H54 (cell line): ENCODE data around the gene TMEM222.

ENCODE experiments used
- DNase-seq: peaks from one replicate; pipeline ENCODE4 v3.0.0; 2011; ENCODE audit warnings: low spot score, mixed read lengths; ENCODE audit not compliant: insufficient read length
- FAIRE-seq: peaks from 3 replicates; lab custom pipeline; 2011; peaks lifted over from hg19 to GRCh38; lab: Jason Lieb, UNC
- POLR2A ChIP-seq: IDR thresholded peaks from 2 replicates; pipeline ENCODE4 v1.6.1; 2011; ENCODE audit warnings: low read depth, mild to moderate bottlenecking, low read length

The TMEM222 gene

DNA sequence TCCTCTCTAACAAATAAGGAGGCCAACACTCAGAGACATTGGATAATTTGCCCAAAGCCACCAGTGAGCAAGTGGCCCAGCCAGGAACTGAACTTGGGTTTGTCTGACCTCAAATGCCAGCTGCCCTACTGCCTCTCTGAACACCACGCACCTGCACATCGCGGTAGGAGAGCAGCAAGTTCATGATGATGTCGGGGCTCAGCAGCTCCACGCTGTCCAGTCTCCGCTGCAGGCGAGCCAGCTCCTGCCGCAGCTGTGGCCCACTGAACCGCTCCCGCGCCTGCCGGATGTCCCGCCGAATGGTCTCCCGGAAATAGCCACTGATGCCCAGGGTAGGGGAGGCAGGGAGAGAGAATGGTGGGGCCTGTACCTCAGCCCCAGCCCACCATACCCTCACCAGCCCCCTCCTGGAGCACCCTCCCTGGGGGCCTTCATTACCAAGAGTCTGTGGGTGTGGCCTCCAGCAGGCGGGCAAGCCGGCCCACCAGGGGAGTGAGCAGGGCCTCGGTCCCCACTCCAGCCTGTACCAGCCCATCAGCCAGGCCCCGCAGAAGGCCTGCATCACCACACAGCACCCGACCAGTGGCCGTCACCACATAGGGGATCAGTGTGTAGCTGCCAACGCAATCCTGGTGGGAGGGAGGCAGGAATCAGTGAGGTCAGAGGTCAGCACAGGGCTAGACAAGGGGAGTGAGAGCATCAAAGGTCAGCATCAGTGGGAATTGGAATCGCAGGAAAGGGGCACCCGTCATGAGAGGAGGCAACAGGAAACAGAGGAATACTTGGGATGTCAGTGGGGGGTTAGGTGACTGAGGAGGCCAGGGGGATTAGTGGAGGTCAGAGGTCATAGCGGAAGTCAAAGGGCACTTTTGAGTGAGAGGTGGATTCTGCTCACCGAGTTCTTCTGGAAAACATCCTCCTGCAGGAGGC, 42.1 kb downstream of the TMEM222 start:
- FAIRE-seq, result no peak
- no peak for DNase-seq
- no peak for TF ChIP-seq POLR2A

DNA sequence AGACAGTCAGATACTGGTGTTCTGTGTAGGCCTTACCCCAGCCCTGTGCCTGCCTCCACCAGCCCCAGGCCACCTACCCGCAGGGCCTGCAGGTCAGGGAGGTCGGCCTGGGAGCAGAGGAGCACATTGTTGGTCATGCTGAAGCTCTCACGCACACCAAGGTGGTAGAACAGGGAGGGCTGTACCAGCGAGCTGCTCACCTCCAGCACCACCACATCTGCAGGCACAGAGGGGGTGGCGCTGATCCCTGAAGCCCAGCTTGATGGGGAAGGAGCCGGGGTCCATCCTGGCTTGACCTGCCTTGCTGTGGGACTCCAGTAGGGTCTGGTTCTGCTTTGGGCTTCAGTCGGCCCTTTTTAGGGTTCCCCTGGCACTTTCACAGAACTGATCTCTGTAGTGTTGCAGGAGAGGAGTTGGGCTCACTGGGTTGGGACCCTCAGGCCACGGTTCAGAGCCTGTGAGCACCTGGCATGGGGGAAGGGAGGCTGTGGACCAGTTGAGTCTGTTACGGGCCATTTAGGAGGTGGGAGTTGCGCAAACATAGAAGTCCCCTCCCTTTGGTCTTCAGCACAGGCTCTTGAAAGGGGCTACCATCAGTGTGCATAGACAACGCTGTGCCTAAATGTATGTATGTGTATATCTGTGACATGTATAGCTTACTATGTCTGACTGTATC, 42.9 kb downstream of the TMEM222 start:
- FAIRE-seq (no peak), DNase-seq (no peak)
- TF ChIP-seq POLR2A, result no peak

GRCh38 chr1:27365372-27366112, 43.6 kb downstream of the TMEM222 start:
- DNase-seq, result peak; percentile 86

GRCh38 chr1:27366113-27366410, 44.1 kb downstream of the TMEM222 start:
- DNase-seq (peak; percentile 61), FAIRE-seq (no peak)
- TF ChIP-seq POLR2A, result peak; percentile 40; the same call in 1 of the 2 replicates

More at GRCh38 chr1:27365372-27366112, 43.6 kb downstream of the TMEM222 start:
- TF ChIP-seq POLR2A, result no peak
- FAIRE-seq, result peak; percentile 27

- peak; percentile 80 for DNase-seq
- FAIRE-seq, result no peak
- no peak; the same call in 1 of the 2 replicates for TF ChIP-seq POLR2A
Measured at GRCh38 chr1:27366411-27367159, 44.6 kb downstream of the TMEM222 start, which contains the start of gene MAP3K6. MAP3K6 (minus strand) TSS chr1:27366961; CDS start chr1:27366597, 364 bp downstream.

- no peak for TF ChIP-seq POLR2A
- DNase-seq, result no peak
- no peak for FAIRE-seq
Measured at GRCh38 chr1:27367160-27367650, 45.2 kb downstream of the TMEM222 start.

- FAIRE-seq (no peak), DNase-seq (no peak)
- TF ChIP-seq POLR2A, result no peak
Measured at GRCh38 chr1:27368869-27369582, 47.1 kb downstream of the TMEM222 start.

GRCh38 chr1:27372022-27372807, 50.3 kb downstream of the TMEM222 start:
- no peak for TF ChIP-seq POLR2A
- FAIRE-seq, result no peak
- DNase-seq, result no peak

DNA sequence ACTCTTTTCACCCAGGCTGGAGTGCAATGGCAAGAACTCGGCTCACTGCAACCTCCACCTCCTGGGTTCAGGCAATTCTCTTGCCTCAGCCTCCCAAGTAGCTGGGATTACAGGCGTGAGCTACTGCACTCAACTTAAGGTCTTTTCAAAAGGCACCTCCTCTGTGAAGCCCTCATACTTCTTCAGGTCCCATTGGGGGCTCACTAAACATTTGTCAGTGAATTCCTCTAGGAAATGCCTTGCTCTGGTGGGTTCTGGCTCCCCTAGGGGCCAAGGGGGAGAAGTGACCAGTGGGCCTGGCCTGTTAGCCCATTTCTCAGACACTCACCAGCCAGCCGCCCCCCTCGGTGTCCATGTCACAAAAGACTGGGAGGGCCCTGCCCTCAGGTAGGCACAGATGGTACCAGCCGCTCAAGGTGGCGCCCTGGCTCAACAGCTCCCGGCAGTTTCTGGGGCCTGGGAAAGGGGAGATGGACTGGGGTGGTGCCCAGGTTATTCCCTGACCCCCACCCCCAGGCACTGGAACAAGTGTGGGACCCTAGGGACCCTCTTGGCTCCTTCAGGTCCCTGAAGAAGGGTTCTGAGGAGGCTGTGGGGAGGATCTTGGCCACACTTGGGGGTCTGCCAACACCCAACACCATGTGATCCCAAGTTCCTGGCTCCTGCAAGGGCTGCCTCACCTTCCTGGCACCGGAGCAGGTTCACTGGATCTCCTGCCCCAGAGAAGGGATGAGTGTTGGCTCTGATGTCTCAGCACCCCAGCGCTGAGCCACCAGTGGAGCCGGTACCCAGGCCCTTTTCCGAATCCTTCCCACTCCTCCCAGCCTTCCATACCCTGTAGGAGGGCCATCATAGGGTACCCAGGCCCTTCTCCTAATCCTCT, 51.1 kb downstream of the TMEM222 start:
- FAIRE-seq (no peak), DNase-seq (no peak)
- no peak for TF ChIP-seq POLR2A

- FAIRE-seq, result no peak
- no peak for TF ChIP-seq POLR2A
- DNase-seq, result no peak
Measured at GRCh38 chr1:27374362-27375086, 52.6 kb downstream of the TMEM222 start, which contains the start of gene FCN3. FCN3 (minus strand) TSS chr1:27374824; CDS start chr1:27374818, 6 bp downstream.
